HG02852 (cell line): ENCODE results near the gene KANK3.

Experiments
- ATAC-seq: cut with Tn5 transposase; IDR thresholded peaks from one replicate; pipeline ENCODE4 v1.9.1; 2021; ENCODE audit warnings: mild to moderate bottlenecking, moderate library complexity; ENCODE audit not compliant: unreplicated experiment

KANK3 gene

GRCh38 chr19:8340341-8341096 is 2.5 kb downstream of the KANK3 start:
- ATAC-seq, result no peak

DNA sequence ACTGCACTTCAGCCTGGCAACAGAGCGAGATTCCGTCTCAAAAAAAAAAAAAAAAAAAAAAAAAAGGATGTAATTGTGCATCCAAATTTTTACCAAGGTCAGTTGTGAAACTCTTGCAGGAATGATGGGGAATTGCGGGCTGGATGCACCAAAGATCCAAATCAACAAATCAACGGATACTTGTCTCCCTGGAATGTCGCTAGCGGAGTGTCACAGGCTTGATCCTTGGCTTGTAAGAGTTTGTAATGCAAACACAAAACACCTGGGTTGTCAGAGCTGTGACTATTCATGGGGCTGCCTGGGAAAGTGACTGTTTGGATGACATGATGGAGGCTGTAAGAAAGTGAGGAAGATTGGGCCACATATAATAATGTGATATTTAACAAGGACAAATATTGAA is 4.2 kb downstream of the KANK3 start:
- ATAC-seq, result no peak

DNA sequence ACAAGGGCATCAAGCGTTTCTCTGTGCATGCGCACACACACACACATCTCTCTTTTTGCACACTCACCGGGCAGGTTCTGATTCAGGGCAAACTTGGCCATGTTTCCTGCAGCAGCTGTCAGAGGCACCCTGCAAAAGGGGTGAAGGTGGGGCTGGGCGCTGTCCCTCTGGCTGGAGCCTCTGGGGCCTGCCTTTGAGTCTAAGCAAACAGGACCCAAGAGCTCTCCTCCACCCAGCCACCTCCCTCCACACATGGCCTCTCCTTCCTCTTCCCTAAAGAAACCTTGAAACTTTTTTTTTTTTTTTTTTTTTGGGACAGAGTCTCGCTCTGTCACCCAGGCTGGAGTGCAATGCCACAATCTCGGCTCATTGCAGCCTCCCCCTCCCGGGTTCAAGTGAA is 5.3 kb downstream of the KANK3 start:
- ATAC-seq, result no peak

GRCh38 chr19:8336660-8337059 is 6.4 kb downstream of the KANK3 start:
- ATAC-seq, result no peak

GRCh38 chr19:8336072-8336569 is 6.9 kb downstream of the KANK3 start:
- ATAC-seq, result no peak

- ATAC-seq, result no peak
Measured at GRCh38 chr19:8335343-8336071, 7.6 kb downstream of the KANK3 start.

DNA sequence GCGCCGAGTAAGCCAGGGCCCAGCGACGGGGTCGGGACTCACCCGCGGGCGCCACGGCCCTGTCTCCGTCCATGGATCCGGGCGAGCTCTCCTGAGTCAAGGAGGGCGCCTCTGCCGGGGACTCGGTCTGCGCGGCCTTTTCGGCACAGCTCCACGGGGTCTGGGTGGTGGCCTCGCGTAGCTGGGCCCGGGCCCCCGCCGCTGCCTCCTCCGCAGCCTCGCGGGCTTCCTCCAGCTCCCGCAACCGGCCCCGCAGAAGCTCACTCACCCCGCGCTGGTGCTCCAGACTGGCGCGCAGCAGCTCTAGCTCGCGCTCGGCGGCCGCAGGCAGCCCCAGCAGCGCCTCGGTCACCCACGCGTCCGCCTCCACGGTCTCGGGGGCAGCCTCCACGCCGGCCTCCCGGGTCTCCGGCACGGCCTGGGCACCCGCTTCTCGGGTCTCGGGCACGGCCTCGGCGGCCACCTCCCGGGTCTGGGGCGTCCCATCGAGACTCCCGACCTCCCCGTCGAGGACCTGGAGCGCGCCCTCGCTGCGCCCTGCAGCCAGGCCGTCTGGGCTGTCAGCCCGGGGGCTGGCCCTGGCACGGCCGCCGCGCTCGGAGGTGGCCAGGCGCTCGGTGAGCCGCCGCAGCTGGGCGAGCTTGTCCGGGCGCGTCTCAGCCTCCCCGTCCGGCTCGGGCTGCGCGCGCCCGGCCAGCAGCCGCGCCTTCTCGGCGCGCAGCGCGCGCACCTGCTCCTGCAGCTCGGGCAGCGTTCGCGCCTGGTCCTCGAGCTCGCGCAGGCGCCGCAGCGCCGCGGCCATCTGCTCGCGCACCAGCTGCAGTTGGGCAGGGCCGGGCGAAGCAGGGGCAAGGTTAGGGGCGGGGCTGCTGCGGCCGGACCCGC is 8.4 kb downstream of the KANK3 start:
- ATAC-seq, result no peak

GRCh38 chr19:8333767-8334457 is 9.2 kb downstream of the KANK3 start:
- ATAC-seq, result no peak

DNA sequence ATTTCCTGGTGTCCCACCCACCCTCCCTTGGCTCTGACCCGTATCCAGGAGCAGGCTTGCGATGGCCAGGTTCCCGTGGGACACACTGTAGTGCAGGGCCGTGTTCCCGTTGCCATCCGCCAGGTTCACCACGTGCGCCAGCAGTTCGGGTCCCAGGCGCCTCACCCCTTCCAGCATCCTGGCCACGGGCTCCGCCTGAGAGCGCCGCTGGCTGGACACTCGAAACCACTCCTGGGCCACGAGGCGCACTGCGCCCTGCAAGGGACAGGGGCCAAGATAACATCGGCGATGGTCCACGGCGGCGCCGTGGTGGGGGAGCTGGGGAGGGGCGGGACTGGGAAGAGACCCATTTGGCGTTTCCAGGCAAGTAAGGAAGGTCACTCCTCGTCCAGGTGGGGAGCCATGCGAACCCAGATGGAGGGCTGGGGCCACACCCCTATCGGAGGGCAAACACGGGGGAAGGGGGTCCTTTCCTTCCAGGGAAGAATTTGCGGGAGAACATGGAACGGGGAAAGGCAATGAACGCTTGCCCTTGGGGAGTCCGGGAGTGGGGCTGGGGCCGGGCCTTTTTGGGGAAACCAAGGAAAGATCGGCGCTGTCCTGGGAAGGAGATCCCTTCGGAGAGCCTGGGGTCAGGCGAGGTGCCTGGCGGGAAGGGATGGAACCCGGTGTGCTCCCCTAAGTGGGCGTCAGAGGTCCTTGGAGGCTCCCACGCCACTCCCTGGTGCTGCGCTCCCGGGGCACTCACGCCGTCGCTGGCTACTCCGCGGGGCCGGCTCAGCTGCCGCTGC is 9.9 kb downstream of the KANK3 start:
- ATAC-seq, result no peak

DNA sequence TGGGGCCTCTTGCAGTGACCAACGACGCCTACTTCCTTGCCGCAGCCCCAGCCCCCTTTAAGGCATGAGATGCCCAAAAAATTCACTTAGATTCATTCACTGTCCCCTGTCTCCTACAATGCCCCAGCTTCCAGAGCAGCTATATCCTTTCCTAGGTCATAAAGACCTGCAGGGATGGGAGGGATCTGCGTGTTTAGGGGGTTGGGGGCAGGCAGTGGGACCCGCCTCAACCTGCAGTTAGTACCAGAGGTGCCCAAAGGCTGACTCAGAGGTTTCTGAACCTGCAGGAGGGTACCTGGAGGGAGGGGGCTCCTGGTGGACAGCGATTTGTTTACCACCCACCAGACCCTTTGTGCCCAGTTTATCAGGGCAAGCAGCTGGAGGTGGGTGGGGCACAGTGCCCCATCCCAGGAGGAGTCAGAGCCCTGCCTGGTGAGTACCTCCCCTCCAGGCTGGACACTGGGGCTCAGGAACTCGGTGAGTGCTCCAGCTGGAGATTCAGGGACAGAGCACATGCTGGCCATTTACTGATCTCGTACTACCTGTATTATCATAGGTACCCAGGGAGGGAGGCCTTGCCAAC is 11.7 kb downstream of the KANK3 start:
- no peak for ATAC-seq

DNA sequence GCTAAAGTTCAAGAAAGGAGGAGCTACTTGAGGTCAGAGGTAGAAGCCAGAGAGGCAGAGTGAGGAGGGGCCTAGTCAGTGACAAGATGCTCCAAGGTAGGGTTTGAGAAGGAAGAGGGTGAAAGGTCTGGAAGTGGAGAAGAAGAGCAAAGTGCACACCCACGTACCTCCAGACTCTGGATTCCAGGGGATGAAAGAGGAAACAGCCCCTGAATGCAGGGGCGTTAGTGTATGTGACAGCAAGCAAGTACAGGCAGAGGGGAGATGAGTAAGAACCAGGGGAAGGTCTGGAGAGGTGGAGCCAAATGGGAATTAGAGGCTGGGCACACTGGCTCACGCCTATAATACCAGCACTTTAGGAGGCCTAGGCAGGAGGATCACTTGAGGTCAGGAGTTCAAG is 13.1 kb downstream of the KANK3 start:
- no peak for ATAC-seq

GRCh38 chr19:8325454-8325853 is 17.6 kb downstream of the KANK3 start:
- ATAC-seq, result no peak

GRCh38 chr19:8324186-8325050 is 18.6 kb downstream of the KANK3 start:
- no peak for ATAC-seq

GRCh38 chr19:8323781-8324185 is 19.3 kb downstream of the KANK3 start:
- ATAC-seq, result no peak

DNA sequence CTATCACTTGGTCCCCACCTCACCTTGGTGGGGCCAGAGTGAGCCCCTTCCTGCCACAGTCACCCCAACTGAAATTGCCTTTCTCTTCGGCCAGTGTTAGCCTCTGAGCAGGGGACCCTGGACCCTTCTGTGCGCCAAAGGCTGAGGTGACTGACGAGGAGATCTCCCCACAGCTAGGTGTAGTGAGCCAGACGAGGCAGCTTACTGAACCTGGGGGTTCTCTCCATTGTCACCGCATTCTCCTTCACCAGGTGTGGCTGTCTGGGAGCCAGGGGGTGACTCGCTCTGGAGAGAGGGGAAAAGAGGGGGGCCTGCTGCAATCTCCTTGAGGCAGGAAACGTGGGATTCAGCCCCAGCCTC is 20.4 kb downstream of the KANK3 start:
- ATAC-seq, result no peak

DNA sequence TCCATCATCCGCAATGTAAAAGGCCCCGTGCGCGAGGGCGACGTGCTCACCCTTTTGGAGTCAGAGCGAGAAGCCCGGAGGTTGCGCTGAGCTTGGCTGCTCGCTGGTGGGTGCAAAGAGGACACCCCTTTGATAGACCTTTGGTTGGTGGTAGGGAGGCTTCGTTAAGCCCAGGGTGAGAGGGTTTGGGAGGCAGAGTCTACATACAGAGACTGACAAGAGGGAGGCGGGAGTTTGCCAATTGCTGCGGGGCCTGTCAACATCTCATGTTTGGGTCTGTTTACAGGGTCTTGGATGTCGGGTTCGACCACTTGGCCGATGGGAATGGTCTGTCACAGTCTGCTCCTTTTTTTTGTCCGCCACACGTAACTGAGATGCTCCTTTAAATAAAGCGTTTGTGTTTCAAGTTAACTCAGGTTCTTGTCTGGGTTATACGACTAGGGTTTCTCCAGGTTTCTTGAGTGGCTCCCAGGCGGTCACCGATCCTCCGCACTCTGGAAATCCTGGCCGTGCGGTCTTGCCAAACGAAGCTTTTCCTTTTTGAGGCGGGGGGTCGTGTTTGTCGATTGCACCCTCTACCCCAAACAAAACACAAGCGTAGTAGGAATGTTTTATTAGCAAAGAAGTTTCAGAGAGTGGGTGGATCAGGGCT is 20.9 kb downstream of the KANK3 start:
- no peak for ATAC-seq

DNA sequence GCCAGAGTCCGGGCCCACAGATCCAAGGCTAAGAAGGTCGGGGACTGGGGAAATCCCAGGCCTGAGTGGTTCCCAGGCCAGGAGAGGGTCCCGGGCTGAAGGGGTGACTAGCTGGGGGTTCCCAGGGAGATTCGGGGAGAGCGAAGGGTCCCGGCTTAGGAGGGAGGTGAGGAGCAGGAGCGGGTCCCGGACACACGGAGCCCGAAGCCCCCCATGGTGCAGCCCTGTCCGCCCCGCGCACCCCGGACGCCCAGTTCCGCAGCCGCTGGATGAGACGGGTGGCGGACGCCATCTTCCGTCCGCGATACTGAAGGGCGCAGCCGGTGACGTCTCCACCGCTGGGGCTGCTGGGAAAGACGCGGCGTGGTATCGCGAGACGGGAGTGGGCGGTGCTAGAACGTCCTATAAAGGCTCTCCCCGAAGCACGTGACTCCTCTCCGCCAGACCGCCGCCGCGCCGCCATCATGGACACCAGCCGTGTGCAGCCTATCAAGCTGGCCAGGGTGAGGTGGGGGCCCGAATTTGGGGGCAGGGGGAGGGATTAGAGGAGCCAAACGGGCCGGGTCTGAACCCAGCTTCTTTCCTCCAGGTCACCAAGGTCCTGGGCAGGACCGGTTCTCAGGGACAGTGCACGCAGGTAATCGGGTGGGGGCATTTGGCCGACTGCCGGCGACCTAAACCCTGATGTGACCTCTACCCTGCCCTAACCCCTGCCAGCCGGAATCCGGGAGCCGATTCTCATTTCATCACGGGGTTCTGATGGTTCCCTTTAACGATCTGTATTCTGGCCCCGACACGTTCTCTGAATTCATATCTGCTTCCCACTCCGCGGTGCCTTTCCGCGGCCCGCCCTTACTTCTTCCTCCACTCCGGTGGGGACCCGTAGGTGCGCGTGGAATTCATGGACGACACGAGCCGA is 21.7 kb downstream of the KANK3 start, which contains the start of the genes NDUFA7 and RPS28:
Gene NDUFA7, minus strand, starts transcription at position 309 of the 919 bp plus-strand sequence. Its CDS starts 17 bp downstream, at position 292.
Gene RPS28, plus strand, starts transcription at position 430 of the 919 bp plus-strand sequence. Its CDS starts 35 bp downstream, at position 465.
- ATAC-seq, result peak; percentile 87
